Loucy (cell line): ENCODE data around the gene ATRNL1.

ENCODE experiments used
- H2AFZ ChIP-seq: fragments of 200-600 bp; sonication (generic); 2 replicates; pipeline ENCODE4 v1.6.0; 2016; ENCODE audit warnings: antibody characterized with exemption, mild to moderate bottlenecking, low read length, moderate library complexity
- H3F3A ChIP-seq: fragments of 200-600 bp; 2 replicates; pipeline ENCODE4 v1.6.0; 2016; ENCODE audit warnings: antibody characterized with exemption, low read depth, mild to moderate bottlenecking
- H3K27me3 ChIP-seq: fragments of 200-600 bp; sonication (generic); 2 replicates; pipeline ENCODE4 v1.6.1; 2014; ENCODE audit warnings: low read length, mild to moderate bottlenecking; ENCODE audit not compliant: insufficient read depth, poor library complexity, severe bottlenecking
- H3K36me3 ChIP-seq: fragments of 200-600 bp; sonication (generic); 2 replicates; pipeline ENCODE4 v1.6.1; 2016; ENCODE audit warnings: low read length; ENCODE audit not compliant: insufficient read depth
- H3K4me1 ChIP-seq: fragments of 200-600 bp; sonication (generic); 2 replicates; pipeline ENCODE4 v1.5.1; 2014; ENCODE audit warnings: low read length, mild to moderate bottlenecking; ENCODE audit not compliant: insufficient read depth, poor library complexity, severe bottlenecking
- H3K4me2 ChIP-seq: fragments of 200-600 bp; sonication (generic); 2 replicates; pipeline ENCODE4 v1.6.0; 2014; ENCODE audit warnings: antibody characterized with exemption, low read length, low read depth, mild to moderate bottlenecking; ENCODE audit not compliant: poor library complexity, severe bottlenecking
- H3K4me3 ChIP-seq: fragments of 200-600 bp; sonication (generic); 2 replicates; pipeline ENCODE4 v1.5.1; 2014; ENCODE audit warnings: low read length, mild to moderate bottlenecking, mixed read lengths; ENCODE audit not compliant: poor library complexity, severe bottlenecking
- H3K79me2 ChIP-seq: fragments of 200-600 bp; sonication (generic); 2 replicates; pipeline ENCODE4 v1.6.1; 2014; ENCODE audit warnings: low read length; ENCODE audit not compliant: insufficient read depth
- H3K9ac ChIP-seq: fragments of 200-600 bp; sonication (generic); 2 replicates; pipeline ENCODE4 v1.6.0; 2014; ENCODE audit warnings: mild to moderate bottlenecking, low read depth, low read length, moderate library complexity; ENCODE audit not compliant: poor library complexity, severe bottlenecking
- H3K9me2 ChIP-seq: fragments of 200-600 bp; sonication (generic); replicated peaks from 2 replicates; pipeline ENCODE4 v1.6.1; 2016; ENCODE audit warnings: low read depth, low read length, mixed read lengths
- H3K9me3 ChIP-seq: fragments of 200-600 bp; sonication (generic); 2 replicates; pipeline ENCODE4 v1.6.1; 2014; ENCODE audit warnings: mild to moderate bottlenecking, antibody characterized with exemption, low read length, low read depth; ENCODE audit not compliant: insufficient read depth
- H4K20me1 ChIP-seq: fragments of 200-600 bp; sonication (generic); 2 replicates; pipeline ENCODE4 v1.6.0; 2014; ENCODE audit warnings: antibody characterized with exemption, low read length, mild to moderate bottlenecking; ENCODE audit not compliant: insufficient read depth, poor library complexity, severe bottlenecking
- EZH2phosphoT487 ChIP-seq: fragments of 200-600 bp; IDR thresholded peaks from 2 replicates; pipeline ENCODE4 v1.6.1; 2018; ENCODE audit warnings: antibody characterized with exemption, mild to moderate bottlenecking, moderate library complexity, borderline replicate concordance
- TF ChIP-seq, protein P1 (sequence below): fragments of 200-600 bp; sonication (generic); conservative IDR thresholded peaks from 2 replicates; pipeline ENCODE4 v1.5.1; 2014; ENCODE audit warnings: mild to moderate bottlenecking, antibody characterized with exemption, low read length

The ATRNL1 gene

DNA sequence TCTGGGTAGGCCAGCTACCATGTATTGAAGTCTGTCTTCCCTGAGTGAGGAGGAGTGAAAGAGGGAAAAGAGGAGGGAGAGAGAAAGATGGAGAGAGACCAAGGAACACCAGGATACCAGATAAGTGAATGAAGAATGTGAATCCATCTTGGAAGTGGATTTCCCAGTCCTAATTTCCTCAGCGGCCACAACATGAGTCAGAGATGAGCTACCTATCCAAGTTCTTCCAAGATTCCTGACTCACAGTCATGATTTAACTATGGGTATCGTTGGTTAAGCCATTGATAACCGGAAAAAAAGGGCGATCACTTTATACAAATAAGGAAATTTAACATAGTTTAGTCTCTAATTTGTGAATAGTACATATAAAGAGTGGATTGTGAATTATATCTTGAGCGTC is 561.8 kb downstream of the ATRNL1 start:
- H3K9ac ChIP-seq = no peak overlapping the region
- no peaks in the 10 kb centered on the region for H4K20me1 ChIP-seq
- no peaks in the 10 kb centered on the region for H3K9me3 ChIP-seq
- no peaks in the 10 kb centered on the region for H3K79me2 ChIP-seq
- H3K27me3 ChIP-seq = no peaks in the 10 kb centered on the region
- no peak overlapping the region for H2AFZ ChIP-seq
- H3K36me3 ChIP-seq = no peaks in the 10 kb centered on the region
- H3F3A ChIP-seq = no peaks in the 10 kb centered on the region
- TF ChIP-seq, protein P1, sequence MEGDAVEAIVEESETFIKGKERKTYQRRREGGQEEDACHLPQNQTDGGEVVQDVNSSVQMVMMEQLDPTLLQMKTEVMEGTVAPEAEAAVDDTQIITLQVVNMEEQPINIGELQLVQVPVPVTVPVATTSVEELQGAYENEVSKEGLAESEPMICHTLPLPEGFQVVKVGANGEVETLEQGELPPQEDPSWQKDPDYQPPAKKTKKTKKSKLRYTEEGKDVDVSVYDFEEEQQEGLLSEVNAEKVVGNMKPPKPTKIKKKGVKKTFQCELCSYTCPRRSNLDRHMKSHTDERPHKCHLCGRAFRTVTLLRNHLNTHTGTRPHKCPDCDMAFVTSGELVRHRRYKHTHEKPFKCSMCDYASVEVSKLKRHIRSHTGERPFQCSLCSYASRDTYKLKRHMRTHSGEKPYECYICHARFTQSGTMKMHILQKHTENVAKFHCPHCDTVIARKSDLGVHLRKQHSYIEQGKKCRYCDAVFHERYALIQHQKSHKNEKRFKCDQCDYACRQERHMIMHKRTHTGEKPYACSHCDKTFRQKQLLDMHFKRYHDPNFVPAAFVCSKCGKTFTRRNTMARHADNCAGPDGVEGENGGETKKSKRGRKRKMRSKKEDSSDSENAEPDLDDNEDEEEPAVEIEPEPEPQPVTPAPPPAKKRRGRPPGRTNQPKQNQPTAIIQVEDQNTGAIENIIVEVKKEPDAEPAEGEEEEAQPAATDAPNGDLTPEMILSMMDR = no peak
- TF ChIP-seq EZH2phosphoT487 = no peak
- H3K4me2 ChIP-seq = no peak overlapping the region
- H3K4me3 ChIP-seq = no peak overlapping the region
- no peaks in the 10 kb centered on the region for H3K9me2 ChIP-seq
- peaks cover 5% of the 10 kb centered on the region for H3K4me1 ChIP-seq

DNA sequence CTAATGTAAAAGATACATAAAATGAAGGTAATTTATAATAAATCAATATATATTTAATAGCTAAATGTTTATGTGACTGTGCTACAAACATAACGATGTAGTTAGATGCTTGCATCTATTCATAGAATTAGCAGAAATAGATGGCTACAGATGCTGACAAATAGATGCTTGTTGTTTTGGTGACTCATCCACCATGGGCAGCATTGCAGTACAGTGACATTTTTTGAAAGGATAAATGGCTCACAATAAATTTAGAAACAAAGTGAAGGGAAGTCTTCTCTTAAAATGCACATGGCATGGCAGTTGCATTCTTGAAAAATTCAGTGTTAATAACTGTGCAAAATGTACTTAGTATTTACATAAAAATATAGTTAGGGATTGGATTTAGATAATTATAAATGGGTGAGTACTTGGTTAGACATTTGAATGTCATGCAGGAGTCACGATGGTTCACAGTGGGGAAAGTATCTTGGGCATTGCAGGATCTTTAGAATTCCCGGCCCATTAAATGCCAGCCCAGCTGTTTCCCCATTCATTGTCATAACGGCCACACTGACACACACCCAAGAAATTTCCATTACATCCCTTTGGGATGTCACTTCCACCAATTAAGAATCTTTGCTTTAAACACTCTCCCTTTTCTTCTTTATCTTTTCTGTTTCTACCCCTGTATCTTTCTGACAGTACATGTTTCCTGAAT is 564.1 kb downstream of the ATRNL1 start:
- no peak overlapping the region for H3K9ac ChIP-seq
- H3K4me1 ChIP-seq = no peaks in the 10 kb centered on the region
- H2AFZ ChIP-seq = no peak overlapping the region
- TF ChIP-seq, protein P1 = no peak
- TF ChIP-seq EZH2phosphoT487 = no peak
- no peak overlapping the region for H3K4me2 ChIP-seq
- H3K27me3 ChIP-seq = no peaks in the 10 kb centered on the region
- no peaks in the 10 kb centered on the region for H3K9me2 ChIP-seq
- no peak overlapping the region for H3K4me3 ChIP-seq
- H3K36me3 ChIP-seq = no peaks in the 10 kb centered on the region
- H4K20me1 ChIP-seq = no peaks in the 10 kb centered on the region
- no peaks in the 10 kb centered on the region for H3K79me2 ChIP-seq
- no peaks in the 10 kb centered on the region for H3F3A ChIP-seq
- no peaks in the 10 kb centered on the region for H3K9me3 ChIP-seq

DNA sequence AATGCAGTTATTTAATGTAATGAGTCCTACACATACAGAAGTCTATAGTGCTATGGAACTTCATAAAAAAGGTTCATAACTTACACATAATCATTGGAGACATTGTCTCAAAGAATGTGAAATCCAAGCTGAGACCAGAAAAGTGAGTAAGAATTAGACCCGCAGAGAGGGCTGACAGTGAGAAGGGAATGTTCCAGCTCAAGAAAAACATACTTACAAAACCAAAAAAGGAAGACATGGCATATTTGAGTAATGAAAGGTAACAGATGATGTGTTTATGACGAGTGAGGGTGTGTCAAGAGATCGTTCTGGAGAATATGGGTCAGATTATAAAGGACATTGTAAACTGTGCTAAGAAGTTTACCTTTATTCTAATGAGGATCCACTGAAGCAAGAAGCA is 566.5 kb downstream of the ATRNL1 start:
- Histone ChIP-seq H2AFZ (no peak overlapping the region), H3K27me3 (no peaks in the 10 kb centered on the region), H3K4me1 (no peaks in the 10 kb centered on the region), H3K9ac (no peak overlapping the region), H3F3A (no peaks in the 10 kb centered on the region), H4K20me1 (no peaks in the 10 kb centered on the region), H3K4me3 (no peak overlapping the region), H3K36me3 (no peaks in the 10 kb centered on the region), H3K79me2 (no peaks in the 10 kb centered on the region), H3K4me2 (no peak overlapping the region), H3K9me3 (no peaks in the 10 kb centered on the region), H3K9me2 (no peaks in the 10 kb centered on the region)
- TF ChIP-seq, protein P1 = no peak
- no peak for TF ChIP-seq EZH2phosphoT487
